Superior temporal gyrus (tissue), 1 donor: ENCODE results near the gene VPS39.

Experiments
- DNase-seq: peaks from one replicate; pipeline ENCODE4 v3.0.0-alpha.2; 2016; ENCODE audit errors: extremely low spot score

Gene VPS39

GRCh38 chr15:42131826-42132806 is 76.0 kb downstream of the VPS39 start:
- DNase-seq = no peak

GRCh38 chr15:42131006-42131405 is 77.1 kb downstream of the VPS39 start:
- no peak for DNase-seq

- DNase-seq = no peak
Measured at GRCh38 chr15:42130246-42130986, 77.7 kb downstream of the VPS39 start.

- no peak for DNase-seq
Measured at GRCh38 chr15:42129364-42129763, 78.7 kb downstream of the VPS39 start.

- DNase-seq = no peak
Measured at GRCh38 chr15:42128476-42128875, 79.6 kb downstream of the VPS39 start.

- DNase-seq = no peak
Measured at GRCh38 chr15:42123546-42123945, 84.6 kb downstream of the VPS39 start.

- no peak for DNase-seq
Measured at GRCh38 chr15:42121682-42122081, 86.4 kb downstream of the VPS39 start.

- DNase-seq = no peak
Measured at GRCh38 chr15:42121021-42121420, 87.1 kb downstream of the VPS39 start.

- no peak for DNase-seq
Measured at GRCh38 chr15:42120285-42120684, 87.8 kb downstream of the VPS39 start.

- DNase-seq = no peak
Measured at GRCh38 chr15:42119446-42119760, 88.7 kb downstream of the VPS39 start.

- no peak for DNase-seq
Measured at GRCh38 chr15:42118650-42119445, 89.3 kb downstream of the VPS39 start.

GRCh38 chr15:42111924-42112323 is 96.2 kb downstream of the VPS39 start:
- DNase-seq = no peak

- DNase-seq = no peak
Measured at GRCh38 chr15:42110367-42110766, 97.7 kb downstream of the VPS39 start.

- no peak for DNase-seq
Measured at GRCh38 chr15:42108806-42109205, 99.3 kb downstream of the VPS39 start.
